Effector CD4-positive, alpha-beta T cell (primary cell): Measurements from ENCODE around the gene KLHDC8A.

Experiments
- DNase-seq: peaks from one replicate; pipeline ENCODE4 v3.0.0-alpha.2; 2020

The KLHDC8A gene

GRCh38 chr1:205294175-205294917, 62.4 kb downstream of the KLHDC8A start:
- no peak for DNase-seq

- no peak for DNase-seq
Observed at GRCh38 chr1:205293350-205294074, 63.2 kb downstream of the KLHDC8A start.

GRCh38 chr1:205291596-205291995, 65.1 kb downstream of the KLHDC8A start:
- DNase-seq = no peak

- DNase-seq = peak; percentile 75
Observed at GRCh38 chr1:205287767-205288559, 68.8 kb downstream of the KLHDC8A start.

GRCh38 chr1:205287076-205287475, 69.6 kb downstream of the KLHDC8A start:
- DNase-seq = no peak

GRCh38 chr1:205286335-205286950, 70.3 kb downstream of the KLHDC8A start:
- peak; percentile 45 for DNase-seq
